SU-DHL-6 (cell line): Measurements from ENCODE around the gene PDE6H.

Experiments used
- CTCF ChIP-seq: fragments of 200-600 bp; sonication (generic); IDR thresholded peaks from one replicate; pipeline ENCODE4 v1.5.1; 2017; ENCODE audit warnings: antibody characterized with exemption, mild to moderate bottlenecking, low read length, moderate library complexity; ENCODE audit not compliant: insufficient read depth, poor library complexity, severe bottlenecking
- EZH2phosphoT487 ChIP-seq: fragments of 200-600 bp; sonication (generic), shearing (Covaris generic); conservative IDR thresholded peaks from 2 replicates; pipeline ENCODE4 v1.6.1; 2018; ENCODE audit warnings: mild to moderate bottlenecking, antibody characterized with exemption, low read length, moderate library complexity, mixed read lengths

GRCh38 chr12:14928931-14929330 is 43.9 kb upstream of the PDE6H start:
- TF ChIP-seq CTCF (no peak), EZH2phosphoT487 (no peak)
